ENCODE data around the gene B4GALNT3. TPM values are rescaled to one million over a fixed set of nuclear protein-coding genes. Genes with fewer than 3 reads are reported as not detected.

B4GALNT3 gene
- total and polyA plus RNA-seq, 2 of the 13 experiments (the other 11 are each of a cell fraction or from before 2014, with no cell fraction given) = 3.2 to 4.4 TPM

- TF ChIP-seq MAZ (IDR thresholded peaks at IDR 0.05; ENCODE audit: borderline replicate concordance, low read depth, low read length) = peak; percentile 15; the same call in 1 of the 2 replicates
- no peak for TF ChIP-seq MAZ (CRISPR knock-in tag; IDR thresholded peaks at IDR 0.05; ENCODE audit: low read depth)
- 0 out of 2 replicates have a peak, but pooled peaks have one; percentile 19 for TF ChIP-seq SOX5 (CRISPR knock-in tag; IDR thresholded peaks at IDR 0.05; ENCODE audit: borderline replicate concordance)
- TF ChIP-seq, protein P1, sequence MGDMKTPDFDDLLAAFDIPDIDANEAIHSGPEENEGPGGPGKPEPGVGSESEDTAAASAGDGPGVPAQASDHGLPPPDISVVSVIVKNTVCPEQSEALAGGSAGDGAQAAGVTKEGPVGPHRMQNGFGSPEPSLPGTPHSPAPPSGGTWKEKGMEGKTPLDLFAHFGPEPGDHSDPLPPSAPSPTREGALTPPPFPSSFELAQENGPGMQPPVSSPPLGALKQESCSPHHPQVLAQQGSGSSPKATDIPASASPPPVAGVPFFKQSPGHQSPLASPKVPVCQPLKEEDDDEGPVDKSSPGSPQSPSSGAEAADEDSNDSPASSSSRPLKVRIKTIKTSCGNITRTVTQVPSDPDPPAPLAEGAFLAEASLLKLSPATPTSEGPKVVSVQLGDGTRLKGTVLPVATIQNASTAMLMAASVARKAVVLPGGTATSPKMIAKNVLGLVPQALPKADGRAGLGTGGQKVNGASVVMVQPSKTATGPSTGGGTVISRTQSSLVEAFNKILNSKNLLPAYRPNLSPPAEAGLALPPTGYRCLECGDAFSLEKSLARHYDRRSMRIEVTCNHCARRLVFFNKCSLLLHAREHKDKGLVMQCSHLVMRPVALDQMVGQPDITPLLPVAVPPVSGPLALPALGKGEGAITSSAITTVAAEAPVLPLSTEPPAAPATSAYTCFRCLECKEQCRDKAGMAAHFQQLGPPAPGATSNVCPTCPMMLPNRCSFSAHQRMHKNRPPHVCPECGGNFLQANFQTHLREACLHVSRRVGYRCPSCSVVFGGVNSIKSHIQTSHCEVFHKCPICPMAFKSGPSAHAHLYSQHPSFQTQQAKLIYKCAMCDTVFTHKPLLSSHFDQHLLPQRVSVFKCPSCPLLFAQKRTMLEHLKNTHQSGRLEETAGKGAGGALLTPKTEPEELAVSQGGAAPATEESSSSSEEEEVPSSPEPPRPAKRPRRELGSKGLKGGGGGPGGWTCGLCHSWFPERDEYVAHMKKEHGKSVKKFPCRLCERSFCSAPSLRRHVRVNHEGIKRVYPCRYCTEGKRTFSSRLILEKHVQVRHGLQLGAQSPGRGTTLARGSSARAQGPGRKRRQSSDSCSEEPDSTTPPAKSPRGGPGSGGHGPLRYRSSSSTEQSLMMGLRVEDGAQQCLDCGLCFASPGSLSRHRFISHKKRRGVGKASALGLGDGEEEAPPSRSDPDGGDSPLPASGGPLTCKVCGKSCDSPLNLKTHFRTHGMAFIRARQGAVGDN (CRISPR knock-in tag; IDR thresholded peaks at IDR 0.05) = peak; percentile 50
- no peak for TF ChIP-seq ZNF878 (CRISPR knock-in tag; IDR thresholded peaks at IDR 0.05)
- no peak for TF ChIP-seq U2AF2 (IDR thresholded peaks at IDR 0.05; ENCODE audit: low read depth, low read length)
- 0 out of 2 replicates have a peak, but pooled peaks have one; percentile 33 for TF ChIP-seq BHLHE40 (IDR thresholded peaks at IDR 0.05; ENCODE audit: low read length)
- TF ChIP-seq, protein P2, sequence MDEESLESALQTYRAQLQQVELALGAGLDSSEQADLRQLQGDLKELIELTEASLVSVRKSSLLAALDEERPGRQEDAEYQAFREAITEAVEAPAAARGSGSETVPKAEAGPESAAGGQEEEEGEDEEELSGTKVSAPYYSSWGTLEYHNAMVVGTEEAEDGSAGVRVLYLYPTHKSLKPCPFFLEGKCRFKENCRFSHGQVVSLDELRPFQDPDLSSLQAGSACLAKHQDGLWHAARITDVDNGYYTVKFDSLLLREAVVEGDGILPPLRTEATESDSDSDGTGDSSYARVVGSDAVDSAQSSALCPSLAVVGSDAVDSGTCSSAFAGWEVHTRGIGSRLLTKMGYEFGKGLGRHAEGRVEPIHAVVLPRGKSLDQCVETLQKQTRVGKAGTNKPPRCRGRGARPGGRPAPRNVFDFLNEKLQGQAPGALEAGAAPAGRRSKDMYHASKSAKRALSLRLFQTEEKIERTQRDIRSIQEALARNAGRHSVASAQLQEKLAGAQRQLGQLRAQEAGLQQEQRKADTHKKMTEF (CRISPR knock-in tag; IDR thresholded peaks at IDR 0.05) = 0 out of 2 replicates have a peak, but pooled peaks have one; percentile 26
- no peak for TF ChIP-seq ZFP37 (CRISPR knock-in tag; IDR thresholded peaks at IDR 0.05; ENCODE audit: borderline replicate concordance)
- TF ChIP-seq ZC3H13 (CRISPR knock-in tag; IDR thresholded peaks at IDR 0.05) = no peak
- no peak for TF ChIP-seq ZNF709 (CRISPR knock-in tag; IDR thresholded peaks at IDR 0.05)
- no peak for TF ChIP-seq THYN1 (CRISPR knock-in tag; IDR thresholded peaks at IDR 0.05; ENCODE audit: borderline replicate concordance, low read depth)
- peak; percentile 51; the same call in 1 of the 2 replicates for TF ChIP-seq ZNF451 (CRISPR knock-in tag; IDR thresholded peaks at IDR 0.05)
- TF ChIP-seq, protein P3, sequence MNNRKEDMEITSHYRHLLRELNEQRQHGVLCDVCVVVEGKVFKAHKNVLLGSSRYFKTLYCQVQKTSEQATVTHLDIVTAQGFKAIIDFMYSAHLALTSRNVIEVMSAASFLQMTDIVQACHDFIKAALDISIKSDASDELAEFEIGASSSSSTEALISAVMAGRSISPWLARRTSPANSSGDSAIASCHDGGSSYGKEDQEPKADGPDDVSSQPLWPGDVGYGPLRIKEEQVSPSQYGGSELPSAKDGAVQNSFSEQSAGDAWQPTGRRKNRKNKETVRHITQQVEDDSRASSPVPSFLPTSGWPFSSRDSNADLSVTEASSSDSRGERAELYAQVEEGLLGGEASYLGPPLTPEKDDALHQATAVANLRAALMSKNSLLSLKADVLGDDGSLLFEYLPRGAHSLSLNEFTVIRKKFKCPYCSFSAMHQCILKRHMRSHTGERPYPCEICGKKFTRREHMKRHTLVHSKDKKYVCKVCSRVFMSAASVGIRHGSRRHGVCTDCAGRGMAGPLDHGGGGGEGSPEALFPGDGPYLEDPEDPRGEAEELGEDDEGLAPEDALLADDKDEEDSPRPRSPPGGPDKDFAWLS (CRISPR knock-in tag; IDR thresholded peaks at IDR 0.05; ENCODE audit: borderline replicate concordance) = no peak
- TF ChIP-seq MXI1 (IDR thresholded peaks at IDR 0.05; ENCODE audit: borderline replicate concordance, low read depth, low read length) = no peak
- TF ChIP-seq SETDB1 (CRISPR knock-in tag; IDR thresholded peaks at IDR 0.05; ENCODE audit: borderline replicate concordance) = no peak
- peak; percentile 78; the same call in 1 of the 2 replicates for TF ChIP-seq PCBP1 (IDR thresholded peaks at IDR 0.05; ENCODE audit: borderline replicate concordance, low read depth, low read length)
- peak; percentile 74; the same call in 1 of the 2 replicates for TF ChIP-seq RXRB (CRISPR knock-in tag; IDR thresholded peaks at IDR 0.05; ENCODE audit: borderline replicate concordance)
- TF ChIP-seq HNRNPK (IDR thresholded peaks at IDR 0.05; ENCODE audit: low read depth, low read length, poor library complexity, severe bottlenecking) = peak; percentile 87
- TF ChIP-seq YEATS2 (CRISPR knock-in tag; IDR thresholded peaks at IDR 0.05; ENCODE audit: borderline replicate concordance) = peak; percentile 37; the same call in 1 of the 2 replicates
Measured at GRCh38 chr12:546920-547845, 87.4 kb downstream of the B4GALNT3 start (continued).
